ENCODE results near the gene ZNF438.
"Not testable (repeated sequence)": the region's sequence is repeated elsewhere in the genome, so short reads cannot be mapped to it uniquely, and the experiment has no call there.

The ZNF438 gene

GRCh38 chr10:30984563-30985328 is 46.9 kb downstream of the ZNF438 start:
- no peak for DNase-seq (ENCODE audit: low spot score)

- DNase-seq (ENCODE audit: low spot score): not testable (repeated sequence)
Measured at GRCh38 chr10:30983209-30983608, 48.5 kb downstream of the ZNF438 start.

- no peak for DNase-seq (ENCODE audit: low spot score)
Measured at GRCh38 chr10:30980951-30981616, 50.6 kb downstream of the ZNF438 start.

- no peak for DNase-seq (ENCODE audit: low spot score)
Measured at GRCh38 chr10:30979956-30980355, 51.7 kb downstream of the ZNF438 start.

- DNase-seq (ENCODE audit: low spot score): no peak
Measured at GRCh38 chr10:30978843-30979242, 52.8 kb downstream of the ZNF438 start.

GRCh38 chr10:30977385-30977784 is 54.3 kb downstream of the ZNF438 start:
- DNase-seq (ENCODE audit: low spot score): no peak

- DNase-seq (ENCODE audit: low spot score): no peak
Measured at GRCh38 chr10:30974773-30975415, 56.8 kb downstream of the ZNF438 start.

- no peak for DNase-seq (ENCODE audit: low spot score)
Measured at GRCh38 chr10:30974355-30974754, 57.3 kb downstream of the ZNF438 start.

GRCh38 chr10:30973737-30974136 is 57.9 kb downstream of the ZNF438 start:
- no peak for DNase-seq (ENCODE audit: low spot score)

GRCh38 chr10:30970760-30971460 is 60.8 kb downstream of the ZNF438 start:
- no peak for DNase-seq (ENCODE audit: low spot score)

GRCh38 chr10:30968711-30969110 is 63.0 kb downstream of the ZNF438 start:
- DNase-seq (ENCODE audit: low spot score): no peak

- no peak for DNase-seq (ENCODE audit: low spot score)
Measured at GRCh38 chr10:30967650-30968410, 63.8 kb downstream of the ZNF438 start.

- no peak for DNase-seq (ENCODE audit: low spot score)
Measured at GRCh38 chr10:30963992-30964930, 67.4 kb downstream of the ZNF438 start.

GRCh38 chr10:30962522-30962921 is 69.1 kb downstream of the ZNF438 start:
- DNase-seq (ENCODE audit: low spot score): no peak

- no peak for DNase-seq (ENCODE audit: low spot score)
Measured at GRCh38 chr10:30959836-30960210, 71.8 kb downstream of the ZNF438 start.

- not testable (repeated sequence) for DNase-seq (ENCODE audit: low spot score)
Measured at GRCh38 chr10:30949218-30949617, 82.4 kb downstream of the ZNF438 start.

- no peak for DNase-seq (ENCODE audit: low spot score)
Measured at GRCh38 chr10:30944005-30944404, 87.7 kb downstream of the ZNF438 start.

- no peak for DNase-seq (ENCODE audit: low spot score)
Measured at GRCh38 chr10:30943451-30943850, 88.2 kb downstream of the ZNF438 start.

- DNase-seq (ENCODE audit: low spot score): no peak
Measured at GRCh38 chr10:30940256-30940655, 91.4 kb downstream of the ZNF438 start.

GRCh38 chr10:30939643-30940251 is 91.9 kb downstream of the ZNF438 start:
- DNase-seq (ENCODE audit: low spot score): no peak
